Erythroblast (primary cell): ENCODE data around the gene CACNA1G.

ENCODE experiments used
- GATA1 ChIP-seq: IDR thresholded peaks from 2 replicates; pipeline ENCODE4 v1.6.1; 2011; ENCODE audit warnings: low read depth, mild to moderate bottlenecking, control low read depth, low read length, moderate library complexity
- POLR2A ChIP-seq: IDR thresholded peaks from 2 replicates; pipeline ENCODE4 v1.6.1; 2011; ENCODE audit warnings: mild to moderate bottlenecking, low read length

DNA sequence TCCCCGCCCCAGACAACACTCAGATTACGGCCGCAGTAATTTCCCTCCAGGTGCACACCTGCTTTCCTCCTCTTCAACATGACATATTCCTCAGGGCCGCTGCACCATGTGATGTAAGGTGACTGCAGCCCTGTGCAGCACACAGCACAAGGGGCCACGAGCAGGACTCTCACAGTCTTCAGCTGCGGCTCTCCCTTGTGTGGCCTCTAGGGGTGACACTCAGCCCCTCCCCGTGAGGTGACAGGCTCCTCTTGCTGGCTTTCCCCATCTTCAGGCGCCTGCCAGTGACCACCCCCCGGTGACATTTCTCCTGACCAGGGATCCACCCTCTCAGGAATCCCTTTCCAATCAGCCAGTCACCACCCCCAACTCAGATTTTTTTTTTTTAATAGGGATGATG, 42.8 kb downstream of the CACNA1G start:
- no peak for TF ChIP-seq POLR2A
- no peak for TF ChIP-seq GATA1
